ENCODE results near the gene SLC8B1. TPM values are rescaled to one million over a fixed set of nuclear protein-coding genes. Genes with fewer than 3 reads are reported as not detected.
A peak's percentile ranks its signal among the peaks of the same experiment; 100 is the strongest.

Gene SLC8B1
- total and polyA plus RNA-seq, 9 of the 15 experiments (the other 6 are each of a cell fraction or from before 2014, with no cell fraction given), result 0.86 to 34.1 (median 18.5) TPM

DNA sequence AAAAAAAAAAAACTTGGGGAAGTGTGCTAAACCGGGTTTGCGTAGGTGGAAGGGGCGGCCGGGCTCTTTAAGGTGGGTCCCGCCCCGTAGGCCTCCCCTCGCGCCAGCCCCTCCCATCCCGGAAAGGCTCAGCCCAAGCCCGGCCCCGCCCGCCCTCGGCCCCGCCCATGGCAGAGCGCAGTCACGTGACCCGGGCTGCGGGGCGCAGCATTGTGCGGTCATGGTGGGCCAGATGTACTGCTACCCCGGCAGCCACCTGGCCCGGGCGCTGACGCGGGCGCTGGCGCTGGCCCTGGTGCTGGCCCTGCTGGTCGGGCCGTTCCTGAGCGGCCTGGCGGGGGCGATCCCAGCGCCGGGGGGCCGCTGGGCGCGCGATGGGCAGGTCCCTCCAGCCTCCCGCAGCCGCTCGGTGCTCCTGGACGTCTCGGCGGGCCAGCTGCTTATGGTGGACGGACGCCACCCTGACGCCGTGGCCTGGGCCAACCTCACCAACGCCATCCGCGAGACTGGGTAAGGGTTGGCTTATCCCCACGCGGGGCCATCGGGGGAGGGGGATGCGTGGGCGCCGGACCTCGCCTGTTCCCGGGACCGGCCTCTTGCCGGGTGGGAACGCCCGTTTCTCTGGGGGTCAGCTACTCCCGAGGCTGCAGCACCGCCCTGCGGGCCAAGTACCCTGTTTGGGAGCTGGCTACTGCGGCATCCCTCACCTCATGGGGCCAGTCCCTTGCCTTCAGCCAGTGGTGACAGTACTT lies 23.6 kb upstream of the SLC8B1 start, which contains the start of gene PLBD2 (continued):
- TF ChIP-seq, protein P1, sequence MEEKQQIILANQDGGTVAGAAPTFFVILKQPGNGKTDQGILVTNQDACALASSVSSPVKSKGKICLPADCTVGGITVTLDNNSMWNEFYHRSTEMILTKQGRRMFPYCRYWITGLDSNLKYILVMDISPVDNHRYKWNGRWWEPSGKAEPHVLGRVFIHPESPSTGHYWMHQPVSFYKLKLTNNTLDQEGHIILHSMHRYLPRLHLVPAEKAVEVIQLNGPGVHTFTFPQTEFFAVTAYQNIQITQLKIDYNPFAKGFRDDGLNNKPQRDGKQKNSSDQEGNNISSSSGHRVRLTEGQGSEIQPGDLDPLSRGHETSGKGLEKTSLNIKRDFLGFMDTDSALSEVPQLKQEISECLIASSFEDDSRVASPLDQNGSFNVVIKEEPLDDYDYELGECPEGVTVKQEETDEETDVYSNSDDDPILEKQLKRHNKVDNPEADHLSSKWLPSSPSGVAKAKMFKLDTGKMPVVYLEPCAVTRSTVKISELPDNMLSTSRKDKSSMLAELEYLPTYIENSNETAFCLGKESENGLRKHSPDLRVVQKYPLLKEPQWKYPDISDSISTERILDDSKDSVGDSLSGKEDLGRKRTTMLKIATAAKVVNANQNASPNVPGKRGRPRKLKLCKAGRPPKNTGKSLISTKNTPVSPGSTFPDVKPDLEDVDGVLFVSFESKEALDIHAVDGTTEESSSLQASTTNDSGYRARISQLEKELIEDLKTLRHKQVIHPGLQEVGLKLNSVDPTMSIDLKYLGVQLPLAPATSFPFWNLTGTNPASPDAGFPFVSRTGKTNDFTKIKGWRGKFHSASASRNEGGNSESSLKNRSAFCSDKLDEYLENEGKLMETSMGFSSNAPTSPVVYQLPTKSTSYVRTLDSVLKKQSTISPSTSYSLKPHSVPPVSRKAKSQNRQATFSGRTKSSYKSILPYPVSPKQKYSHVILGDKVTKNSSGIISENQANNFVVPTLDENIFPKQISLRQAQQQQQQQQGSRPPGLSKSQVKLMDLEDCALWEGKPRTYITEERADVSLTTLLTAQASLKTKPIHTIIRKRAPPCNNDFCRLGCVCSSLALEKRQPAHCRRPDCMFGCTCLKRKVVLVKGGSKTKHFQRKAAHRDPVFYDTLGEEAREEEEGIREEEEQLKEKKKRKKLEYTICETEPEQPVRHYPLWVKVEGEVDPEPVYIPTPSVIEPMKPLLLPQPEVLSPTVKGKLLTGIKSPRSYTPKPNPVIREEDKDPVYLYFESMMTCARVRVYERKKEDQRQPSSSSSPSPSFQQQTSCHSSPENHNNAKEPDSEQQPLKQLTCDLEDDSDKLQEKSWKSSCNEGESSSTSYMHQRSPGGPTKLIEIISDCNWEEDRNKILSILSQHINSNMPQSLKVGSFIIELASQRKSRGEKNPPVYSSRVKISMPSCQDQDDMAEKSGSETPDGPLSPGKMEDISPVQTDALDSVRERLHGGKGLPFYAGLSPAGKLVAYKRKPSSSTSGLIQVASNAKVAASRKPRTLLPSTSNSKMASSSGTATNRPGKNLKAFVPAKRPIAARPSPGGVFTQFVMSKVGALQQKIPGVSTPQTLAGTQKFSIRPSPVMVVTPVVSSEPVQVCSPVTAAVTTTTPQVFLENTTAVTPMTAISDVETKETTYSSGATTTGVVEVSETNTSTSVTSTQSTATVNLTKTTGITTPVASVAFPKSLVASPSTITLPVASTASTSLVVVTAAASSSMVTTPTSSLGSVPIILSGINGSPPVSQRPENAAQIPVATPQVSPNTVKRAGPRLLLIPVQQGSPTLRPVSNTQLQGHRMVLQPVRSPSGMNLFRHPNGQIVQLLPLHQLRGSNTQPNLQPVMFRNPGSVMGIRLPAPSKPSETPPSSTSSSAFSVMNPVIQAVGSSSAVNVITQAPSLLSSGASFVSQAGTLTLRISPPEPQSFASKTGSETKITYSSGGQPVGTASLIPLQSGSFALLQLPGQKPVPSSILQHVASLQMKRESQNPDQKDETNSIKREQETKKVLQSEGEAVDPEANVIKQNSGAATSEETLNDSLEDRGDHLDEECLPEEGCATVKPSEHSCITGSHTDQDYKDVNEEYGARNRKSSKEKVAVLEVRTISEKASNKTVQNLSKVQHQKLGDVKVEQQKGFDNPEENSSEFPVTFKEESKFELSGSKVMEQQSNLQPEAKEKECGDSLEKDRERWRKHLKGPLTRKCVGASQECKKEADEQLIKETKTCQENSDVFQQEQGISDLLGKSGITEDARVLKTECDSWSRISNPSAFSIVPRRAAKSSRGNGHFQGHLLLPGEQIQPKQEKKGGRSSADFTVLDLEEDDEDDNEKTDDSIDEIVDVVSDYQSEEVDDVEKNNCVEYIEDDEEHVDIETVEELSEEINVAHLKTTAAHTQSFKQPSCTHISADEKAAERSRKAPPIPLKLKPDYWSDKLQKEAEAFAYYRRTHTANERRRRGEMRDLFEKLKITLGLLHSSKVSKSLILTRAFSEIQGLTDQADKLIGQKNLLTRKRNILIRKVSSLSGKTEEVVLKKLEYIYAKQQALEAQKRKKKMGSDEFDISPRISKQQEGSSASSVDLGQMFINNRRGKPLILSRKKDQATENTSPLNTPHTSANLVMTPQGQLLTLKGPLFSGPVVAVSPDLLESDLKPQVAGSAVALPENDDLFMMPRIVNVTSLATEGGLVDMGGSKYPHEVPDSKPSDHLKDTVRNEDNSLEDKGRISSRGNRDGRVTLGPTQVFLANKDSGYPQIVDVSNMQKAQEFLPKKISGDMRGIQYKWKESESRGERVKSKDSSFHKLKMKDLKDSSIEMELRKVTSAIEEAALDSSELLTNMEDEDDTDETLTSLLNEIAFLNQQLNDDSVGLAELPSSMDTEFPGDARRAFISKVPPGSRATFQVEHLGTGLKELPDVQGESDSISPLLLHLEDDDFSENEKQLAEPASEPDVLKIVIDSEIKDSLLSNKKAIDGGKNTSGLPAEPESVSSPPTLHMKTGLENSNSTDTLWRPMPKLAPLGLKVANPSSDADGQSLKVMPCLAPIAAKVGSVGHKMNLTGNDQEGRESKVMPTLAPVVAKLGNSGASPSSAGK (IDR thresholded peaks at IDR 0.05), result no peak
- no peak for TF ChIP-seq MYNN (IDR thresholded peaks at IDR 0.05)
- TF ChIP-seq MYNN (CRISPR knock-in tag; IDR thresholded peaks at IDR 0.05), result no peak
- TF ChIP-seq, protein P2, sequence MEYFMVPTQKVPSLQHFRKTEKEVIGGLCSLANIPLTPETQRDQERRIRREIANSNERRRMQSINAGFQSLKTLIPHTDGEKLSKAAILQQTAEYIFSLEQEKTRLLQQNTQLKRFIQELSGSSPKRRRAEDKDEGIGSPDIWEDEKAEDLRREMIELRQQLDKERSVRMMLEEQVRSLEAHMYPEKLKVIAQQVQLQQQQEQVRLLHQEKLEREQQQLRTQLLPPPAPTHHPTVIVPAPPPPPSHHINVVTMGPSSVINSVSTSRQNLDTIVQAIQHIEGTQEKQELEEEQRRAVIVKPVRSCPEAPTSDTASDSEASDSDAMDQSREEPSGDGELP (CRISPR knock-in tag; IDR thresholded peaks at IDR 0.05; ENCODE audit: borderline replicate concordance), result peak; percentile 73
- TF ChIP-seq, protein P3, sequence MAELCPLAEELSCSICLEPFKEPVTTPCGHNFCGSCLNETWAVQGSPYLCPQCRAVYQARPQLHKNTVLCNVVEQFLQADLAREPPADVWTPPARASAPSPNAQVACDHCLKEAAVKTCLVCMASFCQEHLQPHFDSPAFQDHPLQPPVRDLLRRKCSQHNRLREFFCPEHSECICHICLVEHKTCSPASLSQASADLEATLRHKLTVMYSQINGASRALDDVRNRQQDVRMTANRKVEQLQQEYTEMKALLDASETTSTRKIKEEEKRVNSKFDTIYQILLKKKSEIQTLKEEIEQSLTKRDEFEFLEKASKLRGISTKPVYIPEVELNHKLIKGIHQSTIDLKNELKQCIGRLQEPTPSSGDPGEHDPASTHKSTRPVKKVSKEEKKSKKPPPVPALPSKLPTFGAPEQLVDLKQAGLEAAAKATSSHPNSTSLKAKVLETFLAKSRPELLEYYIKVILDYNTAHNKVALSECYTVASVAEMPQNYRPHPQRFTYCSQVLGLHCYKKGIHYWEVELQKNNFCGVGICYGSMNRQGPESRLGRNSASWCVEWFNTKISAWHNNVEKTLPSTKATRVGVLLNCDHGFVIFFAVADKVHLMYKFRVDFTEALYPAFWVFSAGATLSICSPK (IDR thresholded peaks at IDR 0.05; ENCODE audit: borderline replicate concordance), result no peak
- TF ChIP-seq, protein P4, sequence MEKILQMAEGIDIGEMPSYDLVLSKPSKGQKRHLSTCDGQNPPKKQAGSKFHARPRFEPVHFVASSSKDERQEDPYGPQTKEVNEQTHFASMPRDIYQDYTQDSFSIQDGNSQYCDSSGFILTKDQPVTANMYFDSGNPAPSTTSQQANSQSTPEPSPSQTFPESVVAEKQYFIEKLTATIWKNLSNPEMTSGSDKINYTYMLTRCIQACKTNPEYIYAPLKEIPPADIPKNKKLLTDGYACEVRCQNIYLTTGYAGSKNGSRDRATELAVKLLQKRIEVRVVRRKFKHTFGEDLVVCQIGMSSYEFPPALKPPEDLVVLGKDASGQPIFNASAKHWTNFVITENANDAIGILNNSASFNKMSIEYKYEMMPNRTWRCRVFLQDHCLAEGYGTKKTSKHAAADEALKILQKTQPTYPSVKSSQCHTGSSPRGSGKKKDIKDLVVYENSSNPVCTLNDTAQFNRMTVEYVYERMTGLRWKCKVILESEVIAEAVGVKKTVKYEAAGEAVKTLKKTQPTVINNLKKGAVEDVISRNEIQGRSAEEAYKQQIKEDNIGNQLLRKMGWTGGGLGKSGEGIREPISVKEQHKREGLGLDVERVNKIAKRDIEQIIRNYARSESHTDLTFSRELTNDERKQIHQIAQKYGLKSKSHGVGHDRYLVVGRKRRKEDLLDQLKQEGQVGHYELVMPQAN (IDR thresholded peaks at IDR 0.05; ENCODE audit: borderline replicate concordance), result 0 out of 2 replicates have a peak, but pooled peaks have one; percentile 42
- no peak for TF ChIP-seq ZNF830 (CRISPR knock-in tag; IDR thresholded peaks at IDR 0.05)
- TF ChIP-seq KDM1A (IDR thresholded peaks at IDR 0.05), result peak in 1 of 2 experiments; percentile 54; a peak in 1 of 4 replicates
- no peak for TF ChIP-seq ZEB2 (IDR thresholded peaks at IDR 0.05)
- no peak for TF ChIP-seq STAG1 (CRISPR knock-in tag; IDR thresholded peaks at IDR 0.05; ENCODE audit: borderline replicate concordance)
- no peak for TF ChIP-seq SP2 (IDR thresholded peaks at IDR 0.05; ENCODE audit: extremely low read depth, low read depth, low read length, poor library complexity, severe bottlenecking)

Measured in K562 (cell line).